Trophoblast cell (in vitro differentiated cells and primary cell): ENCODE results near the gene SYNPR.

Experiments
- DNase-seq, 2 donors: peaks; one replicate each; pipeline ENCODE4 v3.0.0-alpha.2; 2016
- H2AFZ ChIP-seq: 2 replicates; pipeline ENCODE4 v1.6.1; 2013; ENCODE audit warnings: low read length, moderate library complexity, mild to moderate bottlenecking; ENCODE audit not compliant: insufficient read depth, poor library complexity
- H2AK5ac ChIP-seq: 2 replicates; pipeline ENCODE4 v1.6.1; 2013; ENCODE audit warnings: mild to moderate bottlenecking, low read length
- H2BK120ac ChIP-seq: 2 replicates; pipeline ENCODE4 v1.6.1; 2013; ENCODE audit warnings: low read length, mild to moderate bottlenecking, moderate library complexity; ENCODE audit not compliant: insufficient read depth, poor library complexity
- H2BK12ac ChIP-seq: 2 replicates; pipeline ENCODE4 v1.6.1; 2013; ENCODE audit warnings: mild to moderate bottlenecking, low read length, moderate library complexity
- H2BK5ac ChIP-seq: 2 replicates; pipeline ENCODE4 v1.6.1; 2013; ENCODE audit warnings: low read length, low read depth, moderate library complexity, mild to moderate bottlenecking; ENCODE audit not compliant: poor library complexity
- H3K14ac ChIP-seq: 2 replicates; pipeline ENCODE4 v1.6.1; 2013; ENCODE audit warnings: mild to moderate bottlenecking, low read length
- H3K18ac ChIP-seq: 2 replicates; pipeline ENCODE4 v1.6.1; 2013; ENCODE audit warnings: mild to moderate bottlenecking, low read length
- H3K23ac ChIP-seq: 2 replicates; pipeline ENCODE4 v1.6.1; 2013; ENCODE audit warnings: low read length
- H3K27ac ChIP-seq: 2 replicates; pipeline ENCODE4 v1.5.1; 2013; ENCODE audit warnings: low read depth, mild to moderate bottlenecking, inconsistent platforms, low read length, moderate library complexity
- H3K27me3 ChIP-seq: 2 replicates; pipeline ENCODE4 v1.6.1; 2013; ENCODE audit warnings: inconsistent platforms, mild to moderate bottlenecking, low read length, moderate library complexity; ENCODE audit not compliant: insufficient read depth
- H3K36me3 ChIP-seq, 2 experiments: 1 replicate in 1 of 2; 2 replicates in 1 of 2; pipeline ENCODE4 v1.6.1; 2013; ENCODE audit warnings: low read length in 2 of 2, mild to moderate bottlenecking in 2 of 2, moderate library complexity in 1 of 2; ENCODE audit not compliant: insufficient read depth in 2 of 2, control insufficient read depth in 1 of 2
- H3K4ac ChIP-seq: 2 replicates; pipeline ENCODE4 v1.6.1; 2013; ENCODE audit warnings: low read depth, mild to moderate bottlenecking, low read length, moderate library complexity
- H3K4me1 ChIP-seq, 2 experiments: 1 replicate in 1 of 2; 2 replicates in 1 of 2; pipeline ENCODE4 v1.6.1; 2013; ENCODE audit warnings: low read length in 2 of 2, mild to moderate bottlenecking in 2 of 2, moderate library complexity in 1 of 2; ENCODE audit not compliant: insufficient read depth in 2 of 2, control insufficient read depth in 1 of 2
- H3K4me2 ChIP-seq: 2 replicates; pipeline ENCODE4 v1.6.1; 2013; ENCODE audit warnings: inconsistent platforms, mild to moderate bottlenecking, low read length, moderate library complexity
- H3K4me3 ChIP-seq: 2 replicates; pipeline ENCODE4 v1.5.1; 2013; ENCODE audit warnings: mild to moderate bottlenecking, low read depth, low read length, inconsistent platforms
- H3K79me1 ChIP-seq: one replicate; pipeline ENCODE4 v1.6.1; 2013; ENCODE audit warnings: low read length
- H3K79me2 ChIP-seq: 2 replicates; pipeline ENCODE4 v1.6.1; 2013; ENCODE audit warnings: low read length, mild to moderate bottlenecking; ENCODE audit not compliant: control insufficient read depth, insufficient read depth, poor library complexity
- H3K9ac ChIP-seq: 2 replicates; pipeline ENCODE4 v1.6.1; 2013; ENCODE audit warnings: mild to moderate bottlenecking, low read length
- H3K9me3 ChIP-seq: 2 replicates; pipeline ENCODE4 v1.6.1; 2013; ENCODE audit warnings: low read depth, mild to moderate bottlenecking, control low read depth, inconsistent platforms, low read length; ENCODE audit not compliant: insufficient read depth
- H4K12ac ChIP-seq: 2 replicates; pipeline ENCODE4 v1.6.1; 2013; ENCODE audit warnings: low read depth, mild to moderate bottlenecking, low read length, moderate library complexity
- H4K8ac ChIP-seq: 2 replicates; pipeline ENCODE4 v1.6.1; 2013; ENCODE audit warnings: low read depth, mild to moderate bottlenecking, low read length, moderate library complexity
- H4K91ac ChIP-seq: one replicate; pipeline ENCODE4 v1.6.1; 2013; ENCODE audit warnings: low read depth, mild to moderate bottlenecking, low read length, moderate library complexity
- WGBS: extraction: QIAGEN DNeasy Blood & Tissue Kit; methylation state at CpG from one replicate; pipeline ENCODE4 v1.1.7; 2013; ENCODE audit warnings: missing lambda C conversion rate; ENCODE audit not compliant: insufficient read length, insufficient coverage; ENCODE audit errors: extremely low coverage; 5-methylcytosine and 5-hydroxymethylcytosine counted together

The SYNPR gene

GRCh38 chr3:63481627-63482026, 203.5 kb downstream of the SYNPR start:
- no peaks in the 10 kb centered on the region for H3K4me1 ChIP-seq
- WGBS: no CpG with 5 or more reads among the region's 6 CpGs

GRCh38 chr3:63482341-63482740, 204.2 kb downstream of the SYNPR start:
- Histone ChIP-seq H3K79me2 (no peaks in the 10 kb centered on the region), H3K4me1 (no peaks in the 10 kb centered on the region), H3K18ac (no peak overlapping the region), H3K79me1 (no peaks in the 10 kb centered on the region), H2AFZ (no peak overlapping the region), H3K14ac (no peak overlapping the region), H2BK5ac (no peak overlapping the region), H4K91ac (no peak overlapping the region), H3K23ac (no peak overlapping the region), H4K12ac (no peak overlapping the region), H3K27me3 (no peaks in the 10 kb centered on the region), H3K4me2 (no peak overlapping the region), H4K8ac (no peak overlapping the region), H2BK12ac (no peak overlapping the region), H3K4me3 (no peak overlapping the region), H2AK5ac (no peak overlapping the region), H3K4ac (no peak overlapping the region), H3K36me3 (no peaks in the 10 kb centered on the region), H2BK120ac (no peak overlapping the region), H3K9ac (no peak overlapping the region), H3K9me3 (peaks cover 3% of the 10 kb centered on the region), H3K27ac (no peak overlapping the region)
- DNase-seq: no peak
- no CpG with 5 or more reads among the region's 2 CpGs for WGBS

More at GRCh38 chr3:63481627-63482026, 203.5 kb downstream of the SYNPR start:
- Histone ChIP-seq H3K23ac (no peak overlapping the region), H3K36me3 (no peaks in the 10 kb centered on the region), H3K27ac (no peak overlapping the region), H3K27me3 (no peaks in the 10 kb centered on the region), H3K79me1 (no peaks in the 10 kb centered on the region), H4K91ac (no peak overlapping the region), H2AK5ac (no peak overlapping the region), H3K4me2 (no peak overlapping the region), H3K9ac (no peak overlapping the region), H3K79me2 (no peaks in the 10 kb centered on the region), H4K12ac (no peak overlapping the region), H3K14ac (no peak overlapping the region), H4K8ac (no peak overlapping the region), H3K4ac (no peak overlapping the region), H2BK5ac (no peak overlapping the region), H2BK120ac (no peak overlapping the region), H3K18ac (no peak overlapping the region), H3K9me3 (peaks cover 4% of the 10 kb centered on the region), H3K4me3 (no peak overlapping the region), H2BK12ac (no peak overlapping the region), H2AFZ (no peak overlapping the region)
- no peak for DNase-seq

DNA sequence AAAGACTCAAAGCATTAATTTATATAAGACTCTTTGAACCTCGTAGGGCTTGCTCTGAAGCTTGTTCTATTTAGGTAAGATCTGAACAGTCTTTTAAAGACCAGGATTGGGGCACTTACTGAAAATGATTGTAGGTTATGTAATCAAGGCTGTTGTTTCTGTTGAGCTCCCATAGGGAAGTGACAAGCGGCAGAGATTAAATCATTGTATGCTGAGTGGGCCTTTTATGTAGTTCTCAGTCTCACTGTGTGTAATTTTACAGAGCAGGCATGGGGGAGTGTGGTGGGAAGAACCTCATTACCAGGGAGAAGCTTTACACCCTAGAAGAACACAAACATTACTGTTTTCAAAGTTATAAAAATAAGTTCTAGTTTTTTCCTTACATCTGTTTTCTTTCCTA, 214.4 kb downstream of the SYNPR start:
- Histone ChIP-seq H3K23ac (no peak overlapping the region), H3K79me1 (no peaks in the 10 kb centered on the region), H2BK5ac (no peak overlapping the region), H2AFZ (no peak overlapping the region), H3K4ac (no peak overlapping the region), H3K27ac (no peak overlapping the region), H3K79me2 (no peaks in the 10 kb centered on the region), H4K12ac (no peak overlapping the region), H4K8ac (no peak overlapping the region), H3K4me1 (no peaks in the 10 kb centered on the region), H2AK5ac (no peak overlapping the region), H3K4me2 (no peak overlapping the region), H2BK12ac (no peak overlapping the region), H4K91ac (no peak overlapping the region), H3K18ac (no peak overlapping the region), H3K14ac (no peak overlapping the region), H3K9ac (no peak overlapping the region), H3K36me3 (no peaks in the 10 kb centered on the region), H3K9me3 (no peaks in the 10 kb centered on the region), H3K27me3 (no peaks in the 10 kb centered on the region), H2BK120ac (no peak overlapping the region), H3K4me3 (no peak overlapping the region)
- no peak for DNase-seq
- no CpG with 5 or more reads among the region's 2 CpGs for WGBS

- H3K36me3 ChIP-seq: no peaks in the 10 kb centered on the region
- no peak overlapping the region for H2AFZ ChIP-seq
- no peaks in the 10 kb centered on the region for H3K9me3 ChIP-seq
- H3K9ac ChIP-seq: no peak overlapping the region
- no peaks in the 10 kb centered on the region for H3K4me1 ChIP-seq
- H2BK5ac ChIP-seq: no peak overlapping the region
- H3K18ac ChIP-seq: no peak overlapping the region
- H3K79me1 ChIP-seq: no peaks in the 10 kb centered on the region
- no peak overlapping the region for H2BK120ac ChIP-seq
- H4K8ac ChIP-seq: no peak overlapping the region
- no peak overlapping the region for H3K23ac ChIP-seq
- no peak overlapping the region for H4K91ac ChIP-seq
- DNase-seq: no peak
- no peak overlapping the region for H3K27ac ChIP-seq
- no peak overlapping the region for H3K4me3 ChIP-seq
- H3K14ac ChIP-seq: no peak overlapping the region
- H4K12ac ChIP-seq: no peak overlapping the region
- no peak overlapping the region for H3K4me2 ChIP-seq
- no peak overlapping the region for H3K4ac ChIP-seq
- no peak overlapping the region for H2AK5ac ChIP-seq
- no peaks in the 10 kb centered on the region for H3K79me2 ChIP-seq
- no CpG with 5 or more reads among the region's 3 CpGs for WGBS
- H3K27me3 ChIP-seq: no peaks in the 10 kb centered on the region
- H2BK12ac ChIP-seq: no peak overlapping the region
These were observed 215.0 kb downstream of the SYNPR start for GRCh38 chr3:63493101-63493500.
